ENCODE results near the gene CAVIN3. TPM values are rescaled to one million over a fixed set of nuclear protein-coding genes. Genes with fewer than 3 reads are reported as not detected.

CAVIN3 gene
- total and polyA plus RNA-seq, 2 of the 4 experiments (the other 2 are of a cell fraction), result 112 to 185 TPM

- ChIA-PET CTCF (interaction anchor here (0.6 kb wide), 1 partner anchor 58 kb away, joined by 3 read pairs; no protein-coding TSS in a partner anchor), POLR2A (ENCODE audit: unreplicated experiment) (no interaction called here)
- Histone ChIP-seq H3K4me3 (ENCODE audit: insufficient read depth, low read depth, low read length) (no peak overlapping the region), H2BK20ac (ENCODE audit: low read depth, low read length) (no peak overlapping the region), H3K9me1 (ENCODE audit: insufficient read depth, low read length) (no peaks in the 10 kb centered on the region), H3K4me1 (ENCODE audit: control insufficient read depth, insufficient read depth, low read length) (no peaks in the 10 kb centered on the region), H2BK120ac (ENCODE audit: low read depth, low read length) (no peak overlapping the region), H3K27ac (ENCODE audit: insufficient read depth, low read length) (no peak overlapping the region), H3K79me1 (ENCODE audit: low read depth in 1 of 2, low read length in 2 of 2) (no peaks in the 10 kb centered on the region), H3K9me3 (ENCODE audit: control insufficient read depth, insufficient read depth, low read length) (no peaks in the 10 kb centered on the region), H2BK5ac (ENCODE audit: low read depth, low read length, poor library complexity, severe bottlenecking) (no peak overlapping the region), H3K4me2 (ENCODE audit: low read depth, low read length) (no peak overlapping the region), H4K20me1 (ENCODE audit: insufficient read depth, low read length) (no peaks in the 10 kb centered on the region), H4K5ac (ENCODE audit: low read depth, low read length) (no peak overlapping the region), H3K14ac (replicated peaks; ENCODE audit: low read depth, low read length) (no peak overlapping the region), H3K9ac (ENCODE audit: low read depth, low read length) (no peak overlapping the region), H3K27me3 (ENCODE audit: control insufficient read depth, insufficient read depth, low read length) (no peaks in the 10 kb centered on the region), H2AK5ac (ENCODE audit: low read depth, low read length) (no peak overlapping the region), H3K18ac (ENCODE audit: low read depth, low read length) (no peak overlapping the region), H2AFZ (replicated peaks; ENCODE audit: low read length, poor library complexity) (no peak overlapping the region), H2AK9ac (replicated peaks; ENCODE audit: low read depth, low read length, poor library complexity) (no peak overlapping the region), H3K23ac (ENCODE audit: low read depth, low read length) (no peak overlapping the region), H3K56ac (ENCODE audit: extremely low read depth, insufficient read depth, low read length) (no peak overlapping the region), H2BK15ac (ENCODE audit: low read depth, low read length) (no peak overlapping the region), H3K36me3 (ENCODE audit: control insufficient read depth, insufficient read depth, low read length) (no peaks in the 10 kb centered on the region), H3K4ac (ENCODE audit: low read depth, low read length) (no peak overlapping the region), H4K91ac (ENCODE audit: insufficient read depth, low read depth, low read length) (no peak overlapping the region), H4K8ac (ENCODE audit: low read depth in 2 of 2, low read length in 2 of 2) (no peak overlapping the region)
- TF ChIP-seq MXI1 (IDR thresholded peaks at IDR 0.05; ENCODE audit: borderline replicate concordance, low read depth, low read length) (no peak), BHLHE40 (IDR thresholded peaks at IDR 0.05; ENCODE audit: low read depth, low read length) (no peak), RFX5 (IDR thresholded peaks at IDR 0.05; ENCODE audit: low read depth, low read length) (no peak), CTCF (conservative IDR thresholded peaks at IDR 0.05; ENCODE audit: low read depth, low read length) (no peak)
- intact Hi-C loops (cut with micrococcal nuclease), result no loop called here
- whole genome bisulfite sequencing, 2 experiments (ENCODE audit: extremely low coverage in 2 of 2, insufficient read length in 1 of 2), result no CpG with 5 or more reads among the region's 3 CpGs
- BruUV-seq (replicated peaks), result no TSS peak
- no peak for DNase-seq
- no peak for ATAC-seq (ENCODE audit: low read depth)
- dilution Hi-C loops (cut with HindIII; ENCODE audit: low sequenced_read_pairs, unreplicated experiment), result no loop called here
- in situ Hi-C loops (cut with MboI; ENCODE audit: low sequenced_read_pairs), result loop anchor here (25.0 kb wide), 1 partner anchor 700 kb away; no protein-coding TSS in a partner anchor
Observed at GRCh38 chr11:6312106-6312505, 8.2 kb downstream of the CAVIN3 start.
